ENCODE data around the gene SH3GL2.

The SH3GL2 gene

DNA sequence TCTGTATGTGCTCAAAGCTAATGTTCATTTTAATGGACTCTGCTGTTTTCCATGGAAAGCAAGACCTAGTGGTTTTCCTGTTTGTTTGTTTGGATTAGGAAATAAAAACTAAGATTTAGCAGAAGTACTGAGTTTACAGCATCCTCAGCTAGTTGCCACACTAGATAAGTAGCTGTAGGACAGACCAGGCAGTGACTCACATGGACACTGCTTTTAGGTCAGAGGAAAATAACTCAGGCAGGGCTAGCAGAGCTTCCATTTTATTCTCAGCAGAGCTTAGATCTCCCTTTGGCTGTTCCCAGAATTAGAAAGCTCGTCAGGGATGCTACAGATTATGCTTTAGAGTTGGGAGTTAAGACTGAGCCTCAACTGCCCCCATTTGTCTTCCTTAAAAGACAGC lies 204.4 kb downstream of the SH3GL2 start:
- TF ChIP-seq, protein P1, sequence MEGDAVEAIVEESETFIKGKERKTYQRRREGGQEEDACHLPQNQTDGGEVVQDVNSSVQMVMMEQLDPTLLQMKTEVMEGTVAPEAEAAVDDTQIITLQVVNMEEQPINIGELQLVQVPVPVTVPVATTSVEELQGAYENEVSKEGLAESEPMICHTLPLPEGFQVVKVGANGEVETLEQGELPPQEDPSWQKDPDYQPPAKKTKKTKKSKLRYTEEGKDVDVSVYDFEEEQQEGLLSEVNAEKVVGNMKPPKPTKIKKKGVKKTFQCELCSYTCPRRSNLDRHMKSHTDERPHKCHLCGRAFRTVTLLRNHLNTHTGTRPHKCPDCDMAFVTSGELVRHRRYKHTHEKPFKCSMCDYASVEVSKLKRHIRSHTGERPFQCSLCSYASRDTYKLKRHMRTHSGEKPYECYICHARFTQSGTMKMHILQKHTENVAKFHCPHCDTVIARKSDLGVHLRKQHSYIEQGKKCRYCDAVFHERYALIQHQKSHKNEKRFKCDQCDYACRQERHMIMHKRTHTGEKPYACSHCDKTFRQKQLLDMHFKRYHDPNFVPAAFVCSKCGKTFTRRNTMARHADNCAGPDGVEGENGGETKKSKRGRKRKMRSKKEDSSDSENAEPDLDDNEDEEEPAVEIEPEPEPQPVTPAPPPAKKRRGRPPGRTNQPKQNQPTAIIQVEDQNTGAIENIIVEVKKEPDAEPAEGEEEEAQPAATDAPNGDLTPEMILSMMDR (IDR thresholded peaks at IDR 0.05; ENCODE audit: borderline replicate concordance, control extremely low read depth, extremely low read depth, insufficient read depth, missing control alignments) = no peak
- in situ Hi-C loops (cut with MboI; ENCODE audit: low sequenced_read_pairs, unreplicated experiment) = no loop called here
- DNase-seq (ENCODE audit: low spot score) = no peak

DNA sequence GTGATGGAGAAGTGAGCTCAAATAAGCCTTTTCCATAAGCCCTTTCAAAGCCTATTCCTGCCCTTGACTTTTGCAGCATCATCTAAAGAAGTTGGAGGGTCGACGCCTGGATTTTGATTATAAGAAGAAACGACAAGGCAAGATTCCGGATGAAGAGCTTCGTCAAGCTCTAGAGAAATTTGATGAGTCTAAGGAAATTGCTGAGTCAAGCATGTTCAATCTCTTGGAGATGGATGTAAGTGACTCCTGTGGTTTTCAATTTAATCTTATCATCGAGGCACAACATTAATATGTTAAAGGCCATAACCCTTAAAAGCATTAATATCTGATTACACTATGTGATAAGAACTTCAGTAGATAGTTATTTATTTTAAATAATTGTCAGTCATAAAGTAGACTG lies 210.4 kb downstream of the SH3GL2 start:
- DNase-seq (ENCODE audit: low spot score) = no peak
- in situ Hi-C loops (cut with MboI; ENCODE audit: low sequenced_read_pairs, unreplicated experiment) = no loop called here
- TF ChIP-seq, protein P1 (IDR thresholded peaks at IDR 0.05; ENCODE audit: borderline replicate concordance, control extremely low read depth, extremely low read depth, insufficient read depth, missing control alignments) = no peak

DNA sequence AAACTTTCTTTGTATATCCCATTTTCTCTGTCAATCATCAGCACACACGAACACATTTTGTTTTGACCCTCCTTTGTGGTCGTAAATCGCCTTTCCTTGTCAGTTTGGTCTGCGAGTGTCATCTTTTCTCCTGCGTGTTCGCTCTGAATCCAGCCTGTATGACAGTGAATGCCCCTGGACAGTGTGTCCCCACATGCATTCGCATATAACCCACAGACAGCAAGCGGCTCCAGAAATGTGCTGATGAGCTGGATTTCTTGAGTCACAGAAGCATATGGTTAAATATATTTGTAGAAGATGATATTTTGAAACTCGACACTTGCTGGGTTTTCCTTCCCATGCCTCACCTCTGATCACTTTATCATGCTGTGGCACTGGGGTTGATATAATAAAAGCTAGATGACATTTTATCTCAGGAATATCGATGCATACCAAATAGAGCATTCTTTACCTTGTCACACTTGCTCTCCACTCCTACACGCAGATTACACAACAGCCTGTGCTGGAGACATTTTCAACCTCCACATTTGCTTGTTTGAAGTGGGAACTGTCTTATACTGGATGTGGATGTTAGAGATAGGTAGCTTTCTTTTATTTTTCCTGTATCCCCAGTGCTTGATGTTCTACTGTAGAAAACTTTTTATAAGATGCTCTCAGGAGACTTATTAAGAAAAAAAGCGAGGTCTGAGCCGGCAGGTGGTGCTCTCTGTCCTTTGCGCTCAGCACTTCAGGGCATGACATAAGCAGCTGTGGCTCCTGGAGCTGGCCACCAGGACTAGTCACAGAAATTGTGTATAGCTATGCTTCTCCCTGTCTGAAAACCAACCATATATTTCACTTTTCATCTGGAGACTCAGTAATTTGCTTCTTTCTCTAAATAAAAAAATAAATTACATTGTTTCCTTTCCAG lies 215.1 kb downstream of the SH3GL2 start:
- TF ChIP-seq, protein P1 (IDR thresholded peaks at IDR 0.05; ENCODE audit: borderline replicate concordance, control extremely low read depth, extremely low read depth, insufficient read depth, missing control alignments) = no peak
- DNase-seq (ENCODE audit: low spot score) = no peak
- in situ Hi-C loops (cut with MboI; ENCODE audit: low sequenced_read_pairs, unreplicated experiment) = no loop called here

DNA sequence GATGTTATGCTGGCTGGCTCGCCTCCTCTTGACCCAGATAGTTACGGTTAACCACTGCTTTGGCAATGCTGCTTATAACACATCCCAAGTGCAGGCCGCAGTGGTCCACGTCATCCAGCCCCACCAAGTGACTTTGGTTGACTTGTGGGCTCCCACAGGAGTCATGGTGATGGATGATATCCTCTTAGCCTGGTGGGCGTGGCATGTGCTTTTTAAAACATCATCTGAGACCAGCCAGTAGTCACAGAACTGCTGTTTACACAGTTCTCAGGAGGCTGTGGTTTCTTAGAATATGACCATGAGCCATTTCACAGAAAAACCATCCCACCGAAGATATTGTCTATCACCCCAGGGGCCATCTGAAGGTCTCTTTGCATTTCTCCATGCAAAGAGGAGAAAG lies 216.9 kb downstream of the SH3GL2 start:
- TF ChIP-seq, protein P1 (IDR thresholded peaks at IDR 0.05; ENCODE audit: borderline replicate concordance, control extremely low read depth, extremely low read depth, insufficient read depth, missing control alignments) = no peak
- no peak for DNase-seq (ENCODE audit: low spot score)
- in situ Hi-C loops (cut with MboI; ENCODE audit: low sequenced_read_pairs, unreplicated experiment) = no loop called here

DNA sequence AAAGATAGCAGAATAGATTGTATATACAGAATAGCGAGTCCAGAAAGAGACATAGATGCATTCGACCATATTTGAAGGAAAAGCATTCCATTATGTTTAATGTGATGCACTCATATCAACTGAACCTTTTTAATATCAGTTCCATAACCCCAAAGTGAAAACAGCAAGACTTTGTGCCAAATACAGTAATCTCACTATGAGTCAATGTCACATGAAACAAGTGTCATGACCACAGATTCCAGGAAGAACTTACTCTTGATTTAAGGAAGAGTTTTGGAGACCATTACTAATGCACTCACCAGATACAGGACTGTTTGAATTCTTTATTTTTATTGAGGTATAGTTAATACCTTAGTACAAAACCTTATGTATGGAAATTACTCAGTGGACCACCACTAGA lies 220.5 kb downstream of the SH3GL2 start:
- DNase-seq (ENCODE audit: low spot score) = no peak
- in situ Hi-C loops (cut with MboI; ENCODE audit: low sequenced_read_pairs, unreplicated experiment) = no loop called here
- TF ChIP-seq, protein P1 (IDR thresholded peaks at IDR 0.05; ENCODE audit: borderline replicate concordance, control extremely low read depth, extremely low read depth, insufficient read depth, missing control alignments) = no peak

DNA sequence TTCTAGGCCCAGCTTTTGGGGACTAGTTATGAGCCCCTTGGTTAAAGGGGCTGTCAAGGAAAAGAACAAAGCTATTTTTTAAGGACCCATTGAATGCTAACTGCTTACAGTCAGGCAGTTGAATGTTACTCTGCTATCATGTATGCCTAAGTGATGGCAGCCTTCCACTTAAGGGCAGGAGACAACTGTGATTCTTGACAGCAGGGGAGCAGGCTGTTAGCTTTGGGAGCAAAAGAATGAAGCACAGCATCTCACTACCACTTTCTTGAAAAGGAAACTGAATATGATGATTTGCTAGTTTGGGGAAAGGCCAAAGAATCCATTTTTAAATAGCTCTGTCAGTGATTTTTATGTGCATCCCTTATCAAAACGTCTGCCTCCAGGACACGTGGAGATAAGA lies 221.6 kb downstream of the SH3GL2 start:
- DNase-seq (ENCODE audit: low spot score) = no peak
- TF ChIP-seq, protein P1 (IDR thresholded peaks at IDR 0.05; ENCODE audit: borderline replicate concordance, control extremely low read depth, extremely low read depth, insufficient read depth, missing control alignments) = no peak
- in situ Hi-C loops (cut with MboI; ENCODE audit: low sequenced_read_pairs, unreplicated experiment) = loop anchor here (25.0 kb wide), 3 partner anchors 263 to 1237 kb away; partner anchors contain the start of genes RRAGA and SAXO1

Measured in GM13976 (cell line).